ENCODE measurements around the gene DOCK9.
A peak's percentile ranks its signal among the peaks of the same experiment; 100 is the strongest.

DOCK9 gene

DNA sequence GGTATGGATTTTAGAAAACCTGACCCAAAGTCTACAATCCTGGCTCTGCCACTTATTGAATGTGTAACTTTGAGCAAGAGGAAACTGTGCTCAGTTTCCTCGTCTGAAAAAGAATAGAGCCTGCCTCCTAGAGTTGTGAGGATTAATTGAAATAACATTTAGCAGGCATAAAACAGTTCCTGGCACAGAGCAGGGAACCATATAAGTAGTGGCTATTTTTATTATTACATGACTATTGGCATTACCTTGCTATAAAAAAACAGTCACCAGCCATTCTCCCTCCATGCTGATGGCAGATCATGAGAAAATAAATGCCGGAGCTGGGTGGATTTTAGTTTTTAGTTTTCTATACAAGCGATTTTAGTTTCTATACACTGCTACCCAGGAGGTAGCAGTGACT is 5.8 kb downstream of the DOCK9 start:
- DNase-seq: no peak

DNA sequence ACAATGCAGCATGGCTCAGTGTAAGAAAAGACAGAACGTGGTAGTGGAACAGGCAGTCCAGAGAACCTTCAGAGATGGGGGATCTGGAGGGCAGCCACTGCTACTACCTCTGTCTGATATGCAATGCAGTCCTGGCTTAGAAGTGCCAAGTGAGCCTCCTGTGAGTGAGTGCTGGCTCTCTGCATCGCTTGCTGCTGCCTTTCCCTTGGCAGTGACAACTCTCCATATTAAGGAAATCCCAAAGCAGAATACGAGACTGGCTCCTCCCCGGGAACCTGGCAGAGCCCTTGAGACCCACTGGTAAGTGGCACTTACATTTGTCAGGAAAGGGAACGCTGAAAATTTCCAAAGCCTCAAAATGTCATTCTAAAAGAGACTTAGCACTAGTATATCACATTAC is 7.5 kb downstream of the DOCK9 start:
- no peak for DNase-seq

DNA sequence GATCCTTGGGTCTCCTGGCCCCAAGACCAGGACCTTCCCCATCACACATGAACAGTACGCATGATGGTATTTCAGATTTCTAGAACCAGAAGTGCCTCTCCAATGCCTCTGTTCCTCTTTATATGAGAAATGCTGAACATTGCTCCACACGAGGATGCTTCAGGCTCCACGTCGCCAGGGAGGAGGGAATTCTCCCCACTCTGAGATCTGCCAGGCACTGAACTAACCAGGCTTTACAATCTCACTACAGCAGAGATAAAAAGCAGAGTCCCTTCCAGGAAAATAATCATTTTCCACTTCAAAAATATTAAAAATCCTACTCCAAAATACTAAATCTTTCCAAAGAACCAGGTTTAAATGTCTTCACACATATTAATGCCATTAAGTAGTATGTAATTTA is 10.4 kb downstream of the DOCK9 start:
- DNase-seq: no peak

DNA sequence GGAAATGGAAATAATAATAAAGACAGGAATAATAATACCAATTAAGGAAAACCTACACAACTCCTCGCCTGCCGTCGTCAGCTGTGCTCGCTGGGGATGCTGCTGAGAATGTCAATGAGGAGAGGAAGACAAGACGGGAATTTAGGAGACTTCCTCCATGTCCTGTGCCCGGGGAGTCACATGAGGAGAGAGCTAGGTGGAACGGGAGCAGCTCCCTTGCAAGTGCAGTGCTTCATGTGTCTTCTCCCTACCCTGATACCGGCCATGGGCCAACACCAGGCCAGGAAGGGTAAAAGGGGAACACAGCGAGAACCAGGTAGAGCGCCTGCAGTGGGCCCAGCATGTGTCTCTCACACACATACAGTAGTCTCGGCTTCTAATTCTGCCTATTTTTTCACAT is 11.8 kb downstream of the DOCK9 start:
- DNase-seq: no peak

DNA sequence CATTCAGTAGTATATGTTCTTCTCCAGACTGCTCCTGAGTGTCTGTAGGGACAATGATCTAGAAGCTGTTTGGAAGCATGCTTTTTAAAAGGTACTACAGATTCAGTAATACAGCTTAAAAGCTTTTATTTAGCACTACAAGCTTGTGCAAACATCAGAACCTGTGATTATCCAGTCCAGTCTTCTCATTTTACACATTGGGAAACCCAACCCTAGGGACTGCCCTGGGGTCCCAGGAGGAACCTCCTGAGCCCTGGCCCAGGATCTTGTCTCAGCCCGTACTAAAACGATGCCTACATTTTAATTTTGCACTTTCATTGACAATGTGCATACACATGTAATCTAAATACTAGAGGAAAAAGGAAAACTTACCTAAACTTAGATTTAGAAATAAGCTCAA is 12.5 kb downstream of the DOCK9 start:
- no peak for DNase-seq

DNA sequence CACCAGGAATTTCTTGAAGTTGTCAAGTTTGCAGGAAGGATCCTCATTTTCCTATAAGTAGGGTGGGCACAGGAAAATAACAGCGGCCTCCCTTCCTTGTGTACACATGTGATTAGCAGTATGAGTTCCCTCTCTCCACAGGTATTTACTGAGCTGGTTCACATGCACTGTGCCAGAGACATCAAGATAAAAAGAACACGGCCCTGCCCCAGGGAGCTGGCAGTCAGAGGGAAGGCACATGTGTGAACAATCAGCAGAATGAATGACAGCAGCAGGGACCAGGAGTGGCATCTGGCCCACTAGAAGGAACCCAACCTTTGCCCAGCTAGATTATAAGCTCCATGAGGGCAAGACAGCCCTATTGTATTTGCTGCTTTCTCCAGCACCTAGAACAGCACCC is 13.9 kb downstream of the DOCK9 start:
- no peak for DNase-seq

DNA sequence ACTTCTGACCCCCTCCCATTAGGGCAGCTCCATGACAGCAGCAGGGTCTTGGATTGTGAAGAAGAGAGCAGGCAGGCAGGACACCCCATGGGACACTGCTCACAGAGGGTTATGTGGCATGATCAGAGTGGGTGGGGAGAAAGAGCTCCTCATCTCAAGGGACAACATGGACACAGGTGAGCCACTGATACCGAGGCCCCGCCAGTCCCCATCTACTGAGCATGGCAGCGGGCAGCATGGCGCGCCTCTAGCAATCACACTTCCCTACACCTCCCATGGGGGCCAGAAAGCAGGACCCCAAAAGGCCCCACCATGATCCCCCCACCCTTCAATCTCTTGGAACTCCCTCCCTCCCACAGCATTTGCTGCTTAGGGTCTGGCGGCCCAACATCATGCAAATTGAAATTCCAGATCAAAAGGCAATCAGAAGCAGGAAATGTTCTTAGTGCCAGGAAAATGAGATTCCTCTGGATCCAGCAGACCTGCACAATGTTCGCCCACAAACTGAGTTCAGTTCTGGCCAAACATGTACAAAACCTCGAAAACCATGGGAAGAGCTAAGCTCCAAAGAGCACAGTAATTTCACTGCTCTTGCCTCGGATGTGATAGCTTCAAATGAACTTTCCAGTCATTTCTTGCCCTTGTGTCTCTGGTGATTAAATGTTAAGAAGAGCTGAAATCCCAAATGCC is 14.8 kb downstream of the DOCK9 start:
- DNase-seq: no peak

DNA sequence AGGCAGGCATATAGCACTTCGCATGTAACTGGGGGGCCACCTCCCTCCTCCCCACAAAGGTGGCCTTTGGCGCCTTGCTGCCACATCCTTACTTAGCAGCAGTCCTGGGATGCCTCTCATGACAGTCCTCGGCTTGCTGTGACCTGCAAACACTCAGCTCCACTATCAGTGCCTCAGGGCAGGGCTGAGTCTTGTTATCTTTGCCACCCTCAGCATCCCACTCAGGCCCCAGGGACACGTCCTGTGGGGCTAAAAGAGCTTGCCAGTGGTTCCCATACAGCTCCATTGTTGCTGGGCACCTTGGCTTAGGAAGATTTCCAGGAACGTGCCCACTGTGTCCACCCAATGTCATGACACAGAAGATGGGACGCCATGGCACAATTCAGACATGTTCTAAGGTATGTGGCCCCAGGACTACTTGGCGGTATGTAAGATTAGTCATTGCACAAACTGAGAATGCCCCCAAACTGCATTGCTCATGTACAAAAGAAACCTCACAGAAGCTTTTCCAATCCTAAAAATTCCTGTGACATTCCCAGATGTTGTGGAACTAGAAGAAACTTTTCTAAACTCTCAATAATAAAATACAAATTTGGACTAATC is 16.3 kb downstream of the DOCK9 start:
- no peak for DNase-seq

DNA sequence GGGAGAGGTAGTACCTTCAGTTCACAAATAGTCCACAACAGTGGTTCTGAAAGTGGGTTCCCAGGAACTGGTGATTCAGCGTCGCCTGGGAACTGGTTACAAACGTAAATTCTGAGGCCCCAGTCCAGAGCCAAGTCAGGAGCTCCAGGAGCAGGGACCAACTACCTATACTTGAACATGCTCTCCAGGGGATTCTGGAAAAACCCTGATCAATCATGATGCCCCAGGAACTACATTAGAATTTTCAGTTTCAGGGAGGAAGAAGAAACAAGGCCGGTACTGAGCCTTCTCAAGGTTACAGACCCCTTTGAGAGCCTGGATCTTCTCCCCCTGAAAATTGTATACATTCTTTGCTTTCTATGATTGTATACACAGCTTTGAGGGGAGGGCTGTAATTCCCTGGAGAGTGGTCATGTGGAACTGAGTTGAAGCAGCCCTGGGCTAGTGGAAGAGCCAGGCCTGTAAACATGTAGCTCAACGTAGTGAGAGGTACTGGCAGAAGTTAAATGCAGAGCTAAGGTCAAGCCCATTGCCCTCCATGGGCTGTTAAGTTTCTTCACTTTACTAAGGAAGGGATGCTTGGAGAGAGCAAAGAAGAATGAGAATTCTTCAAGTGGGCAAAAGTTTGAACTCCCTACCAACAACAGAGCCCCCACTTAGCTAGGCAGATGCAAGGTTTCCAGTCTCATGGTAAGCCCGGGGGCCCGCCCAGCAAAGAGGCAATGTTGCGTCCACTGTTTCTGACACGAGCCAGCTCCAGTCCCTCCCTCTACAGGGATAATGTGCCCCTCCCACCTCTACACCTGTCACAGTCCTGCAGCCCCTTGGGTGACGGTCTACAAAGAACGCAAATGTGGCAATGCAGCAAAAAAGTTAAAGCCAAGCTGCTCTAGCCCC is 17.0 kb downstream of the DOCK9 start:
- DNase-seq: no peak

DNA sequence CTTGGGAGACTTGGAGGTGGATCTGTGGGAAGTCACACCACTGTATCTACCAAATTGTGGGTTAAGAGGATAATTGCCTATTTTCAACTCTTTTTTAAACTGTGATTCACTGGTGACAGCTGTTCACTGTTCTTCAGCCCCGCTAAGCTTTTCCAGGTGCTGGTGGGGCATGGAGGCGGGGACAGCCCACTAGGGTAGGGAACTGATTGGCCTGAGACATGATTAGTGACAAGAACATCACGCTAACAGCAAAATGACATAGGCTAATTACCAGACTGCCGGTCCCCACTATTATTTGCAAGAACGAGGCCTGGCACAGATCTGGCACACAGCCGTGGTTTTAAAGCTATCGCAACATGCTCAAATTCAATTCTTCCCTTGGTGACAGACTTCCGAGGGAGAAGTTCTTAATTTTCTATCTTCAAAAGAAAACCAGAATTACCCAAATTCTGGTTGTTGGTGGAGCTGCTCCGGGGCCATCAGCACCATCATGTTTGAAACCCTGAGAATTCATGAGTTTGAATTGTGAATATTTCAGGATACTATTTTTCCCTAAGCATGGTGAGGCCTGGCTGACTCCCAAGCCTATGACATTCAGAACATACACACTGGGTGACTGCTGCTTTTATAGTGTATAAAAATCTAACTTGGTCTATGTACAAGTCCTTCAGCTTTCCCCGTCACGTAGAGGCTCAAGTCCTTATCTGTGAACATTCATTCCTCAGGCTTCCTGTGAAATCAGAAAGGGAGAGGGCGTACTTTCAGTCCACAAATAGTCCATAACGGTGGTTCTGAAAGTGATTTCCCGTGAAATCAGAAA is 17.9 kb downstream of the DOCK9 start:
- DNase-seq: no peak

DNA sequence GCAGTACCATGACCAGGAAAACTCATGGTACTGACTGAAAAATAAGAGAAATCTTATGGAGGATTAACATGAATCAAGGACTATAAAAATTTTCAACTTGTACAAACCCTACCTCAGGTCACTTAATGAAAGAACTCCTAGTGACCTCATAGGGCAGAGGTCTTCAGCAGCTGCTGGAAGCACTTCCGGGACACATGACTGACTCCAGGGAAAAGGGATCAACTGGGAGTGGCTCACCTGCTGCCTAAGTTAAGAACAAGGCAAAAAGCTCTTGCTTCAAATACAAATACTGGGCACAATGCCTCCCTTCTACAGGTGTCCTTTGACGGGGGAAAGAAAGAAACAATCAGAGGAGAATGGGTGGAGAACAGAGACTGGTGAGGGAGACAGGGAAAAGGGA is 18.6 kb downstream of the DOCK9 start:
- DNase-seq: no peak

DNA sequence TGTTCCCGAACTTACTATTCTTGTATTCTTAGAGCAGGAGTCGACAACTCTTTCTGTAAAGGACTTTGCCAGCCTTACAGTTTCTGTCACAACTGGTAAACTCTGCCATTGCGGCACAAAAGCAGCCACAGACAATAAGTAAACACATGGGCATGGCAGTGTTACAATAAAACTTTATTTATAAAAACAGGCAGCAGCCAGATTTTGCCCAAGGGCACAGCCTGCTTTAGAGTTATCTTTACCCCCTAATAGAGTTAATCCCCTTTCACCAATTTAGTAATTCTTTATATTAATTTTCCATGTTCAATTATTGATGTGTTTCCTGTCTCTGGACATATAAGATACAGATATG is 19.4 kb downstream of the DOCK9 start:
- no peak for DNase-seq

DNA sequence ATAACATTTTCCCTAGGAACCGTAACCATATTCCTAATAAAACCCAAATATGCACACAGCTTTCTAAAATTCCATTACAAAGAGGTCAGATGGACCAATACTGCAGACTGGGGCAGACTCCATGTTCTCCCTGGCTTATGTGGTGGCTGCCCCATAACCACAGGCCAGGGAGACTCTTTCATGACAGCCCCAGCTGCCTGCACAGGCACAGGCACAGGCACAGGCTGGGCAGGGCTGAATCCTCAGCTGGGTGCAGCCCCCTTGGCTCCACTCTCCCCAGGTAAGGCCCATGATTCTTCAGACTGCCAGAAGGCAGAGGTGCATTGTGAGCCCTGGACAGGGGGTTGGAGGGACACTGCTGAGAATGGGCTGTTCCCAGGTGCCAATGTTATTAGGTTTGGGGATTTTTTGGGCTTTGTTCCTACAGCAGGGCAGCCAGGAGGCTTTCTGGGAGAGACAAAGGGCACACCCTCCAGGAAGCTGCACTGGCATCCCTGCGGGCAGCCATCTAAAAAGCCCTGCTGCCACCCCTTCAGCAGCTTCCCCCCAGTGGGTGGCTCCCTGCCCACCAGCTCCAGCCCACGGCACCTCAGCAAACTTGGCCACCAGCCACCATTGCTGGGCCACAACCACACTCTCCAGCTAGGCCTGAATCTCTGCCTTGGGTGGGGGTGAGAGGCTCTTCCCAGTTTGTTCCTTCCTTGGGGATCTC is 20.0 kb downstream of the DOCK9 start:
- DNase-seq: no peak

DNA sequence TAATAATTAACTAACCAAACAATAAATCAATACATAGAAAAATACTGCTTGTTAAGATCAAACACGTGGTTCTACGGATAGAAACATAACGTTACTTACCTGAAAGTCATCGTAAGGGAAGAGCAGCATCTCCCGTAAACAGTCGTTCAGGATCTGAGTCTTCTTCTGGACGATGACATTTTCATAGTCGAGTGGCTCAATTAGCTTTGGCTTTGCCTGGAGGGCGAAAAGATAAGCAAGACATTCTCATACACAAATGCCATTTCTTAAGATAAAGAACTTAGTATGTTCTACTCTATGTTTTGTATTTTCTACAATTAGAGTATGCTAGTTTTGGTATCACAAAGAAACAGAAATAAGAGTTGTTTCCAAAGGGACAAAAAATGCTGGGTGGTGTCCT is 22.5 kb downstream of the DOCK9 start:
- DNase-seq: no peak

DNA sequence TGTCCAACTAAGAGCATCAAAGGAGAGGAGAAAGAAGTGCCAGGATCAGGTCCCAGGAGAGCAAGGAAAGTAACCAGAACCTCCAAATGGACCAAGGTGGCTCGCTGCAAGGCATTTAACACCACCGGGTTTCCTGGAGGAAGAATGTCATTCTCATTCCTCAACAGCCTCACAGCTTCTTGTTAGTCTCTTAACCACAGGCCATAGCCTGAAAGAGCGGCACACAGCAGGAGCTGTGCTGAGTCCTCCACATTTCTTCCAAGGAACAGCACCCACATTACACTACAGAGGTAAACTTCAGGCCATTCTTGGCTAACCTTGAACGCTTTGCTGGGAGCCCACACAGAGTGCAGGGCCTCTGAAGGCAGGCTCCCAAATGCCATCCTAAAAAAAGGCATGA is 23.6 kb downstream of the DOCK9 start:
- DNase-seq: no peak

DNA sequence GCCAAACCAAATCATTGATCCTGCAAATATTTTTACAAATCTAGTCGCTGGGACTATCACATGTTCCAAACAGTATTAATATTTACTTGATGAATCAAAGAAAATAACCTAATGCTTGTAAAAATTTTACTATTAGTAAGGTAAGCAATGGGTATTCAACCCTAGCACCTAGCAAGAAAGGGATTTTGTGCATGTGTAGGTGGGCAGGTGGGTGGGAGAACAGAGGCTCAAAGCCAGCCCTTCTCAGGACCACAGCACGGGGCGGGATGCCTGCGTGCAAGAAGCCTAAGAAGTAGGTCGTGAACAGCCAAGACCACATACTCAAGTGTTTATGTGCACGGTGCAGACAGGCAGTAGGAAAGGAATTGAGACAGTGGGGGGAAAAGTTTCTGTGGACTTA is 26.6 kb downstream of the DOCK9 start:
- DNase-seq: no peak

DNA sequence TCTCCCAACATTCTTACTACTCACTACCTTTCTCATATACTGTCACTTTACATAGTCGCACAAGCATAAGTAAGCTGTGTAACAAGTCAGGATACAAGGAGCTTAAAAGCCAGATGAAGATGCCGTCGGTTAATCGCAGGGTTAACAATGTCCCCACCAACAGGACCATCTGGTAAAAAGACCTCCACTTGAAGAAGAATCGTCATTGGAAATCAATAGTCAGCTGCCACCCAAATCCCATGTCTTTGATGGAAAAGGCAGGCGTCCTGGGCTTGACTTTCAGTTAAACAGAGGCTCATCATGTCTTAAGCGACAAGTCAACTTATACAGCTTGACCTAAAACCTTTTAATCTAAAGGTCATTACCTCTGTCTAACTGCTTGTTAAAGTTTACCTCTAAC is 27.2 kb downstream of the DOCK9 start:
- no peak for DNase-seq

DNA sequence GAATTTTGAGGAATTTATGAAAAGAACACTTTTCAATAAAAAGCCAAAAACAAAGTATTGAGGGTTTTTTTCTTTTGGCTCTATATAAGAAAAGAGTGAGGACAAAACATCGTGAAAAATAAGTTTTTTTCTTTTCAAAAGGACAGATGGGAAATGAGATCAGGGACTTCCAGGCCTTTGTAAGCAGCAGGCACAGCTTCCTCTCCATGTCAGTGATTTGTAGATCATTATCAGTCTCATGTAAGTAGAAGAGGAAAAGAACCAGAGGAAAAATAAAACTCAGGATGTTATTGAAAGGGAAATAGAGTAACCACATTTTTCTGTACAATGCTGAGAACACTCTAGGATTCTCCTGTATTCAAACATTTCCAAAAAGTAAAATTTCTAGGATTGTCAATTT is 29.9 kb downstream of the DOCK9 start:
- DNase-seq: no peak

DNA sequence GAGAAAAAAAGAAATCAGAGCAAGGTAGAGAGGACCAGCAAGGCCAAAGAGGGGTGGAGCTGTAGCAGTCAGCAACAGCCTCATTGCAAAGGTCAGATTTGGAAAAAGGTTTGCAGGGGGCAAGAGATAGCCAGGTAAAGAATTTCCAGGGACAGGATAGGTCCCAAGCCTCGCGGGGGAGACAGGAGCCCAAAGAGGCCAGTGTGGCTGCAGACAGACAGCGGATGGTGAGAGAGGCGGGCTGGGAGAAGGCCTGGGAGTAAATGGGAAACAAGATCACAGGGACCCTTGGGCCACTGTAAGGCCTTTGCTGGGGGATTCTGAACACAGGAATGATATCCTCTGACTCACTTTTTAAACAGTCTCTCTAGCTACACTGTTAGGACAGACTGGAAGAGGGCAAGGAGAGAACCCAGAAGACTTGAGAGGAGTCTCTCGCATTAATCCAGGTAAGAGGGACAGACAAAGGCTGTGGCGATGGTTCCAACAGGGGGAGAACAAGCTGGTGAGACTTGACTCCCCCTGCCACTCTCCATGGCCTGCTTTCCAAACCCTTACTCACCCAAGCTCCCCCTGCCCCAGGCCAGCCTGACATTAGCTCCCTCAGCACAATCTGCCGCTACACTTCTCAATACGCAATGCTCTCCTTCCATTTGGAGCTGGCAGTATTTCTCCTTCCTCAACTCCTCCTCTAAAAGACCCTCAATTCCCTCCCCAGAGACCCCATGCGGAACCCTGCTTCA is 31.8 kb downstream of the DOCK9 start:
- DNase-seq: no peak

DNA sequence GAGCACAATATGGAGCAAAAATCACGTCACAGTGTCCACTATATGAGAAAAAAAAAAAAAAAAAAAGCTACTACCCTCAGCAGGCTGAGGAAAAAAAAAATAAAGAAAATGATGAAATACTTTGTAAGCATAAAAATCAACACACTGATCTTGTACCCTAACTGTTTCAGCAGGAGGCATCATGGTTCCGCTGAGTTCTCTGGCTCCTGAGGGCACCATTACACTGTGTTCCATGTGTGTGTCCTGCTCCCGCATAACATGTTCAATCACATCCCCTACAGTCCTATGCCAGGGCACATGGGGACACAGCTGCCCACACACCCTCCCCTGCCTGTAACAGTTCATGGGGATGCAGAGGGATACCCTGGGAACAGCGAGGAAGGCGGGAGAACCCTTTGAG is 33.5 kb downstream of the DOCK9 start:
- DNase-seq: no peak

DNA sequence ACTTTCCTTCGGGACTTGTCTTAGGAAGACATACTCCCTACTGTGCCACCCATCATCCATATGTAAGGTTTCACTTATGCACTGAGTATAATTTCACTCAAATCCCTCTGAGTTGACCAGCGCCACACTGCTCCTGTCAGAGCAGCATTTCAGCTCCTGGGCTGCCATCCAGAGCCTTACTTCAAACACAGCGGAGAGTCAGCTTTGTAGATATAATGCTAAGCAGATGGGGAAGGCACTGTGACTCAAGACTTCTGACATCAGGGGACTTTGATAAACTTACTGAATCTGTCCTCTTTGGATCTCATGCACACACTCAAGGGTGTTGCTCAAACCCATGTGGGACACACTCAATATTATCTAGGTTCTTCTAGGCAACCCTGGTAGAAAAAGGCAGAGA is 34.9 kb downstream of the DOCK9 start:
- peak; percentile 50 for DNase-seq

DNA sequence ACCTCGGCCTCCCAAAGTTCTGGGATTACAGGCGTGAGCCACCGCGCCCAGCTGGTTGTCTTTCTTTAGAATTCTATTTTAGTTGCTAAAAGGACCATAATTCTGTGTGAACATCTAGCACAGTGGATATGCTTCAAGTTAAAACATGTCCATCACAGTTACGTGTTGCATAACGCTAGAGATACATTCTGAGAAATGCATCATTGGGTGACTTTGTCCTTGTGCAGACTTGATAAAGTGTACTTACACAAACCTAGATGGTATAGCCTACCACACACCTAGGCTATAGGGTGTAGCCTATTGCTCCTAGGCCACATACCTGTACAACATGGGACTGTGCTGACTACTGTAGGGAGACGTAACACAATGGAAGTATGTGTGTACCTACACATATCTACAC is 35.4 kb downstream of the DOCK9 start:
- DNase-seq: no peak
